CD4-positive, alpha-beta T cell (primary cell): ENCODE data around the gene TSPAN31. TPM values are rescaled to one million over a fixed set of nuclear protein-coding genes. Genes with fewer than 3 reads are reported as not detected.

Source experiments
- ATAC-seq: fragments of 200-7000 bp; cut with Tn5 transposase; one replicate; pipeline ENCODE4 v1.10.0; 2022; ENCODE audit warnings: mild to moderate bottlenecking; ENCODE audit not compliant: poor library complexity
- CTCF ChIA-PET: fragments of 350-600 bp; sonication (Branson Sonifier 250); formaldehyde crosslinking; loops from one replicate; lab custom pipeline; 2021; ENCODE audit warnings: antibody characterized with exemption, inconsistent platforms; lab: Charles Lee
- POLR2A ChIA-PET: fragments of 350-600 bp; sonication (Branson Sonifier 250); formaldehyde crosslinking; loops from one replicate; lab custom pipeline; 2021; ENCODE audit warnings: antibody characterized with exemption, inconsistent platforms; lab: Charles Lee
- DNase-seq, 14 experiments: peaks; one replicate each; pipeline ENCODE4 v3.0.0-alpha.2; 2013 to 2020; ENCODE audit warnings: mixed read lengths in 2 of 14
- H3K27ac ChIP-seq, 2 donors: one replicate each; pipeline versions ENCODE4 v1.5.1 to v1.7.0; 2013; ENCODE audit warnings: low read length in 2 of 2, low read depth in 1 of 2, mild to moderate bottlenecking in 1 of 2
- H3K27me3 ChIP-seq, 2 experiments: 1 replicate in 1 of 2; 2 replicates in 1 of 2; pipeline versions ENCODE4 v1.6.1 to v1.7.0; 2013; ENCODE audit warnings: low read length in 2 of 2, control low read depth in 1 of 2, mild to moderate bottlenecking in 1 of 2, moderate library complexity in 1 of 2; ENCODE audit not compliant: insufficient read depth in 2 of 2, control insufficient read depth in 1 of 2
- H3K36me3 ChIP-seq: one replicate; pipeline ENCODE4 v1.6.1; 2013; ENCODE audit warnings: low read length, control low read depth; ENCODE audit not compliant: insufficient read depth
- H3K4me1 ChIP-seq: one replicate; pipeline ENCODE4 v1.6.1; 2013; ENCODE audit warnings: low read length, control low read depth; ENCODE audit not compliant: insufficient read depth
- H3K4me3 ChIP-seq: one replicate; pipeline ENCODE4 v1.5.1; 2013; ENCODE audit warnings: mild to moderate bottlenecking, low read length, moderate library complexity
- H3K9me3 ChIP-seq, 2 experiments: 1 replicate in 1 of 2; 2 replicates in 1 of 2; pipeline versions ENCODE4 v1.6.1 to v1.7.0; 2013; ENCODE audit warnings: low read length in 2 of 2, mild to moderate bottlenecking in 2 of 2, control low read depth in 1 of 2, moderate library complexity in 1 of 2; ENCODE audit not compliant: control insufficient read depth in 1 of 2, insufficient read depth in 1 of 2
- H3K27ac Mint-ChIP-seq: one replicate; pipeline ENCODE4 v1.8.0; 2020; ENCODE audit warnings: mixed read lengths
- H3K27me3 Mint-ChIP-seq: one replicate; pipeline ENCODE4 v1.8.0; 2021; ENCODE audit warnings: mixed read lengths
- H3K36me3 Mint-ChIP-seq: one replicate; pipeline ENCODE4 v1.8.0; 2021; ENCODE audit warnings: low read depth, mixed read lengths
- H3K4me1 Mint-ChIP-seq: one replicate; pipeline ENCODE4 v1.8.0; 2021; ENCODE audit warnings: low read depth, mixed read lengths
- H3K4me3 Mint-ChIP-seq: one replicate; pipeline ENCODE4 v1.8.0; 2020; ENCODE audit warnings: mild to moderate bottlenecking, mixed read lengths
- H3K9me3 Mint-ChIP-seq: one replicate; pipeline ENCODE4 v1.8.0; 2020; ENCODE audit warnings: mixed read lengths
- CTCF ChIP-seq: fragments of 200-600 bp; IDR thresholded peaks from one replicate; pipeline ENCODE4 v1.8.0; 2022; ENCODE audit warnings: antibody characterized with exemption, mild to moderate bottlenecking
- intact Hi-C, 2 experiments: fragments of 100-400 bp; cut with DNase I in 1 of 2; cut with micrococcal nuclease in 1 of 2; formaldehyde crosslinking; loops; one replicate each; pipeline versions ENCODE4 v1.15.1 to v1.9.0; 2023 to 2025; cut with DNase I, micrococcal nuclease
- total RNA-seq, 174 experiments: library from RNA in 2 of 174; stranded (reverse) in 2 of 174; gene quantifications; one replicate each; pipeline ENCODE4 v1.2.3 and lab custom pipeline; 2021 to 2026

The TSPAN31 gene
- total RNA-seq, 2 experiments from 2014 or later: 10.3 to 10.7 TPM

- DNase-seq (peak in 10 of 14 experiments; percentile 29 to 78 (median 43)), ATAC-seq (no peak)
- peak overlapping the region; percentile 92 for H3K4me3 Mint-ChIP-seq
- TF ChIP-seq CTCF: no peak
- no peaks in the 10 kb centered on the region for H3K27me3 Mint-ChIP-seq
- H3K27ac Mint-ChIP-seq: peak overlapping the region; percentile 93
- Histone ChIP-seq H3K27ac (peak overlapping the region in 1 of 2 donors; percentile 63), H3K27me3 (no peaks in the 10 kb centered on the region), H3K4me1 (peaks cover 60% of the 10 kb centered on the region), H3K9me3 (no peaks in the 10 kb centered on the region), H3K36me3 (peaks cover 18% of the 10 kb centered on the region), H3K4me3 (peak overlapping the region; percentile 61)
- H3K36me3 Mint-ChIP-seq: peaks cover 50% of the 10 kb centered on the region
- ChIA-PET POLR2A (interaction anchor here (0.6 to 4.1 kb wide), 10 partner anchors 11 to 141 kb away, joined by 3 to 28 read pairs (median 8); partner anchors contain the start of genes CTDSP2, CYP27B1, EEF1AKMT3 and METTL1), CTCF (interaction anchor here (1.0 to 2.5 kb wide), 12 partner anchors 8 to 172 kb away, joined by 3 to 20 read pairs (median 8); partner anchors contain the start of genes CYP27B1, EEF1AKMT3, METTL1 and TSFM)
- H3K4me1 Mint-ChIP-seq: peaks cover 68% of the 10 kb centered on the region
- no peaks in the 10 kb centered on the region for H3K9me3 Mint-ChIP-seq
- intact Hi-C loops: loop anchor here (1.0 to 5.0 kb wide), 4 partner anchors 10 to 77 kb away; partner anchors contain the start of gene TSFM (in 1 of the 2)
Measured at GRCh38 chr12:57755454-57756372, 10.9 kb downstream of the TSPAN31 start.

GRCh38 chr12:57756406-57757341 lies 11.8 kb downstream of the TSPAN31 start:
- ChIA-PET POLR2A (interaction anchor here (1.2 to 4.1 kb wide), 9 partner anchors 10 to 140 kb away, joined by 3 to 28 read pairs (median 9); partner anchors contain the start of genes CTDSP2, CYP27B1, EEF1AKMT3 and METTL1), CTCF (interaction anchor here (0.9 to 2.5 kb wide), 16 partner anchors 9 to 173 kb away, joined by 3 to 20 read pairs (median 6); partner anchors contain the start of genes CYP27B1, EEF1AKMT3, METTL1 and TSFM)
- peak; percentile 69 for TF ChIP-seq CTCF
- H3K36me3 Mint-ChIP-seq: peaks cover 40% of the 10 kb centered on the region
- DNase-seq (peak; percentile 57 to 86 (median 66)), ATAC-seq (peak; percentile 15)
- H3K4me1 Mint-ChIP-seq: peaks cover 58% of the 10 kb centered on the region
- H3K27me3 Mint-ChIP-seq: no peaks in the 10 kb centered on the region
- H3K4me3 Mint-ChIP-seq: peak overlapping the region; percentile 92
- Histone ChIP-seq H3K27me3 (no peaks in the 10 kb centered on the region), H3K9me3 (no peaks in the 10 kb centered on the region), H3K36me3 (peaks cover 17% of the 10 kb centered on the region), H3K27ac (peak overlapping the region in 1 of 2 donors; percentile 63), H3K4me1 (peaks cover 51% of the 10 kb centered on the region), H3K4me3 (peak overlapping the region; percentile 61)
- H3K9me3 Mint-ChIP-seq: no peaks in the 10 kb centered on the region
- intact Hi-C loops: loop anchor here (1.0 to 5.0 kb wide), 5 partner anchors 9 to 76 kb away; partner anchors contain the start of gene TSFM (in 1 of the 2)
- peak overlapping the region; percentile 93 for H3K27ac Mint-ChIP-seq
